HepG2 (cell line): Measurements from ENCODE around the gene GCC1. TPM values are rescaled to one million over a fixed set of nuclear protein-coding genes. Genes with fewer than 3 reads are reported as not detected.

Experiments used
- ATAC-seq: fragments of 200-7000 bp; cut with Tn5 transposase; 3 replicates; pipeline ENCODE4 v1.9.1; 2020; ENCODE audit warnings: mild to moderate bottlenecking, moderate library complexity
- BruUV-seq: library from RNA; stranded (reverse); fragments of 400-500 nt; replicated peaks from 2 replicates; lab custom pipeline; 2021; lab: Mats Ljungman, UMichigan
- CTCF ChIA-PET: fragments of 300-600 bp; formaldehyde crosslinking; extraction: SDS; loops from one replicate; lab custom pipeline; 2021; ENCODE audit warnings: low total read pairs, inconsistent platforms, low intra/inter-chr PET ratio; lab: Yijun Ruan, JAX
- POLR2A ChIA-PET: fragments of 350-600 bp; sonication (Branson Sonifier 250); formaldehyde crosslinking; loops from one replicate; lab custom pipeline; 2020; ENCODE audit warnings: antibody characterized with exemption, inconsistent platforms; lab: Yijun Ruan, JAX
- DNase-seq: peaks from one replicate; pipeline ENCODE4 v3.0.0-alpha.2; 2015; ENCODE audit warnings: low spot score
- FAIRE-seq: peaks from 3 replicates; lab custom pipeline; 2011; peaks lifted over from hg19 to GRCh38; lab: Jason Lieb, UNC
- H2AFZ ChIP-seq: one replicate; pipeline ENCODE4 v1.6.1; 2011; ENCODE audit warnings: low read length, inconsistent platforms
- H3K27ac ChIP-seq: fragments of 300-600 bp; 3 replicates; pipeline ENCODE4 v1.8.0; 2011; ENCODE audit warnings: mixed run types, mild to moderate bottlenecking, mixed read lengths, low read length, inconsistent platforms; ENCODE audit not compliant: insufficient read depth; ENCODE audit errors: extremely low read length
- H3K27me3 ChIP-seq, 2 experiments: fragments of 200-600 bp in 1 of 2; 2 replicates in 1 of 2; 3 replicates in 1 of 2; pipeline versions ENCODE4 v1.6.0 to v1.8.0; 2011; ENCODE audit warnings: low read length in 2 of 2, mild to moderate bottlenecking in 2 of 2, moderate library complexity in 2 of 2, inconsistent platforms in 1 of 2; ENCODE audit not compliant: insufficient read depth in 2 of 2, control insufficient read depth in 1 of 2
- H3K36me3 ChIP-seq, 2 experiments: fragments of 200-600 bp in 1 of 2; replicated peaks in 1 of 2; 2 replicates in 1 of 2; 3 replicates in 1 of 2; pipeline versions ENCODE4 v1.5.1 to v1.8.0; 2011; ENCODE audit warnings: low read length in 2 of 2, inconsistent platforms in 1 of 2; ENCODE audit not compliant: insufficient read depth in 2 of 2, control insufficient read depth in 1 of 2
- H3K4me1 ChIP-seq: 2 replicates; pipeline ENCODE4 v1.5.1; 2012; ENCODE audit warnings: low read length, inconsistent platforms; ENCODE audit not compliant: insufficient read depth
- H3K4me2 ChIP-seq: 2 replicates; pipeline ENCODE4 v1.6.0; 2011; ENCODE audit warnings: low read depth, low read length, inconsistent platforms
- H3K4me3 ChIP-seq, 3 experiments: fragments of 200-600 bp in 1 of 3; sonication (generic), shearing (Covaris generic) in 1 of 3; replicated peaks in 1 of 3; 2 replicates each; pipeline ENCODE4 v1.5.1; 2011 to 2016; ENCODE audit warnings: low read length in 3 of 3, inconsistent platforms in 2 of 3, low read depth in 2 of 3, mild to moderate bottlenecking in 2 of 3, control low read depth in 1 of 3, mixed read lengths in 1 of 3; ENCODE audit not compliant: insufficient read depth in 1 of 3
- H3K79me2 ChIP-seq: one replicate; pipeline ENCODE4 v1.6.1; 2011; ENCODE audit warnings: low read length, inconsistent platforms; ENCODE audit not compliant: insufficient read depth
- H3K9ac ChIP-seq: 2 replicates; pipeline ENCODE4 v1.6.0; 2011; ENCODE audit warnings: mild to moderate bottlenecking, low read depth, low read length, inconsistent platforms; ENCODE audit not compliant: insufficient read depth
- H3K9me3 ChIP-seq: 2 replicates; pipeline ENCODE4 v1.5.1; 2012; ENCODE audit warnings: mild to moderate bottlenecking, low read length
- H4K20me1 ChIP-seq: 2 replicates; pipeline ENCODE4 v1.6.0; 2011; ENCODE audit warnings: inconsistent platforms, mild to moderate bottlenecking, low read length, moderate library complexity; ENCODE audit not compliant: insufficient read depth
- BORCS8-MEF2B ChIP-seq: sonication (generic); formaldehyde crosslinking; IDR thresholded peaks from 2 replicates; pipeline ENCODE4 v1.8.0; 2022; ENCODE audit warnings: mild to moderate bottlenecking, missing genetic modification reagents
- DRAP1 ChIP-seq: IDR thresholded peaks from 2 replicates; pipeline ENCODE4 v1.6.1; 2016; ENCODE audit warnings: missing genetic modification reagents, missing compliant biosample characterization
- EEA1 ChIP-seq: sonication (generic); formaldehyde crosslinking; IDR thresholded peaks from 2 replicates; pipeline ENCODE4 v1.5.1; 2020; ENCODE audit warnings: mild to moderate bottlenecking, missing genetic modification reagents, borderline replicate concordance
- GPN1 ChIP-seq: sonication (generic); formaldehyde crosslinking; IDR thresholded peaks from 2 replicates; pipeline ENCODE4 v1.5.1; 2020; ENCODE audit warnings: missing genetic modification reagents, borderline replicate concordance
- KAT8 ChIP-seq: IDR thresholded peaks from 2 replicates; pipeline ENCODE4 v1.6.1; 2016; ENCODE audit warnings: missing genetic modification reagents, missing compliant biosample characterization
- MBD4 ChIP-seq: IDR thresholded peaks from 2 replicates; pipeline ENCODE4 v1.6.1; 2012; ENCODE audit warnings: low read length, inconsistent platforms, borderline replicate concordance
- NR2F6 ChIP-seq, 2 experiments: IDR thresholded peaks; 2 replicates each; pipeline ENCODE4 v1.6.1; 2016; ENCODE audit warnings: antibody characterized with exemption in 1 of 2, mild to moderate bottlenecking in 1 of 2
- SNAPC2 ChIP-seq: sonication (generic); formaldehyde crosslinking; IDR thresholded peaks from 2 replicates; pipeline ENCODE4 v1.8.1; 2022; ENCODE audit warnings: mild to moderate bottlenecking, missing genetic modification reagents
- SP4 ChIP-seq: sonication (generic); formaldehyde crosslinking; IDR thresholded peaks from 2 replicates; pipeline ENCODE4 v1.8.1; 2023; ENCODE audit warnings: mild to moderate bottlenecking, missing genetic modification reagents
- THAP8 ChIP-seq: sonication (generic); formaldehyde crosslinking; IDR thresholded peaks from 2 replicates; pipeline ENCODE4 v1.5.1; 2020; ENCODE audit warnings: missing genetic modification reagents, mild to moderate bottlenecking, borderline replicate concordance
- USF2 ChIP-seq, 2 experiments: sonication (generic) in 1 of 2; formaldehyde crosslinking in 1 of 2; IDR thresholded peaks; 2 replicates each; pipeline versions ENCODE4 v1.5.1 to v1.6.1; 2011 to 2020; ENCODE audit warnings: borderline replicate concordance in 1 of 2, low read depth in 1 of 2, low read length in 1 of 2, mild to moderate bottlenecking in 1 of 2, missing genetic modification reagents in 1 of 2, moderate library complexity in 1 of 2
- ZFP36 ChIP-seq: fragments of 150-350 bp; IDR thresholded peaks from 2 replicates; pipeline ENCODE4 v1.6.1; 2018; ENCODE audit warnings: borderline replicate concordance, low read length, low read depth; ENCODE audit not compliant: partially characterized antibody
- ZFP36L2 ChIP-seq: sonication (generic); formaldehyde crosslinking; IDR thresholded peaks from 2 replicates; pipeline ENCODE4 v1.4.0; 2020; ENCODE audit warnings: missing genetic modification reagents
- ZNF468 ChIP-seq: sonication (generic); formaldehyde crosslinking; IDR thresholded peaks from 2 replicates; pipeline ENCODE4 v1.8.0; 2022; ENCODE audit warnings: mild to moderate bottlenecking, moderate library complexity, missing genetic modification reagents
- ZNF639 ChIP-seq: conservative IDR thresholded peaks from 2 replicates; pipeline ENCODE4 v1.6.1; 2018; ENCODE audit warnings: missing genetic modification reagents
- WGBS: methylation state at CpG from one replicate; pipeline ENCODE4 v1.1.6; 2017; ENCODE audit warnings: low lambda C conversion rate; 5-methylcytosine and 5-hydroxymethylcytosine counted together
- in situ Hi-C: cut with HindIII; loops from 2 replicates; pipeline ENCODE4 v1.10.0; 2017; ENCODE audit warnings: low pct_unique_long_range_greater_than_20kb; ENCODE audit not compliant: extremely low pct_ligation_motif_present
- intact Hi-C: fragments of 100-400 bp; cut with micrococcal nuclease; formaldehyde crosslinking; loops from one replicate; pipeline ENCODE4 v1.10.0; 2022; ENCODE audit not compliant: unreplicated experiment
- polyA plus RNA-seq, 8 experiments: library from polyadenylated mRNA; depleted of rRNA in 3 of 8; stranded (reverse) in 7 of 8; unstranded in 1 of 8; fragments of >200 nt; fragmentation: Illumina TruSeq in 4 of 8; extraction: Trizol in 4 of 8; gene quantifications; 2 replicates each; pipeline versions ENCODE4 v1.2.1 to v1.2.3, GENCODE V29; 2011 to 2016; ENCODE audit warnings: low read depth in 4 of 8, missing spikeins in 1 of 8, mixed read lengths in 1 of 8; ENCODE audit not compliant: insufficient read depth in 1 of 8
- total RNA-seq, 5 experiments: library from RNA; depleted of rRNA; stranded (reverse); fragments of >200 nt; fragmentation: Illumina TruSeq; extraction: Trizol; gene quantifications; 2 replicates each; pipeline ENCODE4 v1.2.3, GENCODE V29; 2016; ENCODE audit warnings: low read depth in 1 of 5

GCC1 gene
- total and polyA plus RNA-seq, 2 of the 13 experiments (the other 11 are each of a cell fraction or from before 2014, with no cell fraction given) = 2.5 to 15.3 TPM

- no peak within 1 kb of the TSS for H3K27ac ChIP-seq
- in situ Hi-C loops (no loop called here), intact Hi-C loops (no loop called here)
- no CpG with 5 or more reads among the region's 2 CpGs for WGBS
- no peaks in the 10 kb centered on the region for H3K36me3 ChIP-seq
- no peaks in the 10 kb centered on the region for H4K20me1 ChIP-seq
- CTCF ChIA-PET = no interaction called here
- POLR2A ChIA-PET = no interaction called here
- H2AFZ ChIP-seq = no peak within 1 kb of the TSS
- BruUV-seq = no TSS peak
- FAIRE-seq = no peak
- H3K4me1 ChIP-seq = no peaks in the 10 kb centered on the region
- peaks cover 2 to 42% of the 10 kb centered on the region in 2 experiments; a peak in 4 of 5 replicates for H3K27me3 ChIP-seq
- H3K4me3 ChIP-seq = no peak within 1 kb of the TSS
- TF ChIP-seq DRAP1 = no peak
- no peak for TF ChIP-seq ZFP36
- no peak for TF ChIP-seq GPN1 (CRISPR knock-in tag)
- TF ChIP-seq ZFP36L2 (CRISPR knock-in tag) = no peak
- no peak for TF ChIP-seq SNAPC2 (CRISPR knock-in tag)
- TF ChIP-seq NR2F6 (IDR thresholded peaks at IDR 0.05) = no peak
- TF ChIP-seq NR2F6 (CRISPR knock-in tag; IDR thresholded peaks at IDR 0.05) = no peak
- H3K9ac ChIP-seq = no peak within 1 kb of the TSS
- H3K4me2 ChIP-seq = no peak within 1 kb of the TSS
- no peak for ATAC-seq
- H3K9me3 ChIP-seq = no peaks in the 10 kb centered on the region
- DNase-seq = no peak
- no peaks in the 10 kb centered on the region for H3K79me2 ChIP-seq
These were observed 32.6 kb upstream of the GCC1 start, which contains the start of gene PAX4 for GRCh38 chr7:127618042-127618441. PAX4 (minus strand) TSS chr7:127618142; CDS start chr7:127615928, 2,214 bp downstream.

GRCh38 chr7:127616724-127617123 lies 31.3 kb upstream of the GCC1 start:
- Histone ChIP-seq H3K79me2 (no peaks in the 10 kb centered on the region), H4K20me1 (no peaks in the 10 kb centered on the region), H3K9me3 (no peaks in the 10 kb centered on the region), H3K4me2 (no peak overlapping the region), H3K27ac (no peak overlapping the region), H3K27me3 (peaks cover 2 to 42% of the 10 kb centered on the region in 2 experiments; a peak in 4 of 5 replicates), H3K36me3 (no peaks in the 10 kb centered on the region), H3K4me1 (no peaks in the 10 kb centered on the region), H2AFZ (no peak overlapping the region), H3K4me3 (no peak overlapping the region), H3K9ac (no peak overlapping the region)
- ChIA-PET CTCF (no interaction called here), POLR2A (no interaction called here)
- intact Hi-C loops = no loop called here
- DNase-seq = no peak
- no TSS peak for BruUV-seq
- FAIRE-seq = no peak
- in situ Hi-C loops = no loop called here
- WGBS = 14% methylated on average over 5 of the region's 5 CpGs
- no peak for ATAC-seq
- TF ChIP-seq BORCS8-MEF2B = no peak
- no peak for TF ChIP-seq KAT8
- TF ChIP-seq SP4 (CRISPR knock-in tag) = no peak
- TF ChIP-seq ZNF468 = no peak
- no peak for TF ChIP-seq USF2 (IDR thresholded peaks at IDR 0.05; ENCODE audit: low read depth, low read length)
- TF ChIP-seq USF2 (CRISPR knock-in tag; IDR thresholded peaks at IDR 0.05; ENCODE audit: borderline replicate concordance) = no peak
- no peak for TF ChIP-seq EEA1 (CRISPR knock-in tag)
- no peak for TF ChIP-seq ZNF639 (CRISPR knock-in tag)
- no peak for TF ChIP-seq MBD4
- no peak for TF ChIP-seq THAP8
